ENCODE results near the gene NCAPH2.

NCAPH2 gene

DNA sequence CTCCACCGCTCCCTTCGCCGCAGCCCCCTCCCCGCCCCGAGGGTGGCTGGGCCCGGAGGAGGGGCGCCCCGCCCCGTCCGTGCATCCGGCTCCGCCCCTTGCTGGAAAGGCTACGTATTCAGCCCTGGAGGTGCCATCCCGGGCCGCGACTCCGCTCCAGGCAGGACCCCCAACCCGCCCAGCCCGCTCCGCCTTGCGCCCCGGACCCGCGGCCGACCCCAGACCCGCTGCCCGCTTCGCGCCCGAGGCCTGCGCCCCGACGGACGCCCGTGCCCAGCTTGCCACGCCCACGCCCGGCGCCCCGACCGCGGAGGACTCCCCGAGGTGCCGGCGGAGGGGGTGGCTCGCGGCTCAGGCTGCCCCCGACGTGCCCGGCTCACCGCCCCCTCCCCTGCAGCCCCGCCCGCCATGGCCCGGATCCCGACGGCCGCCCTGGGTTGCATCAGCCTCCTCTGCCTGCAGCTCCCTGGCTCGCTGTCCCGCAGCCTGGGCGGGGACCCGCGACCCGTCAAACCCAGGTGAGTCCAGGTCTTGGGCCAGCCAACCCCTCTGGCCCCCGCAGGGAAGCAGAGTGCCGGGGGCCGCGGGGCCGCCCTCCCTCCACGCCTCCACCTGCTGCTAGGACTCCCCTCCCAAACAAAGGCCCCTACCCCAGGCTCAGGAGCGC, 26.5 kb upstream of the NCAPH2 start, which contains the start of gene ADM2:
ADM2 (plus strand) TSS at position 104 of the 667 bp plus-strand sequence; CDS start at position 409, 305 bp downstream.
- ATAC-seq (replicated peaks) (peak; percentile 73 to 76), DNase-seq (no peak)
- Mint-ChIP-seq H3K36me3 (no peaks in the 10 kb centered on the region), H3K4me3 (peak within 1 kb of the TSS; percentile 73 to 78), H3K27me3 (peaks cover 9 to 15% of the 10 kb centered on the region in 2 donors), H3K4me1 (peaks cover 12 to 14% of the 10 kb centered on the region in 2 donors), H3K27ac (peak within 1 kb of the TSS; percentile 56), H3K9me3 (no peaks in the 10 kb centered on the region)

DNA sequence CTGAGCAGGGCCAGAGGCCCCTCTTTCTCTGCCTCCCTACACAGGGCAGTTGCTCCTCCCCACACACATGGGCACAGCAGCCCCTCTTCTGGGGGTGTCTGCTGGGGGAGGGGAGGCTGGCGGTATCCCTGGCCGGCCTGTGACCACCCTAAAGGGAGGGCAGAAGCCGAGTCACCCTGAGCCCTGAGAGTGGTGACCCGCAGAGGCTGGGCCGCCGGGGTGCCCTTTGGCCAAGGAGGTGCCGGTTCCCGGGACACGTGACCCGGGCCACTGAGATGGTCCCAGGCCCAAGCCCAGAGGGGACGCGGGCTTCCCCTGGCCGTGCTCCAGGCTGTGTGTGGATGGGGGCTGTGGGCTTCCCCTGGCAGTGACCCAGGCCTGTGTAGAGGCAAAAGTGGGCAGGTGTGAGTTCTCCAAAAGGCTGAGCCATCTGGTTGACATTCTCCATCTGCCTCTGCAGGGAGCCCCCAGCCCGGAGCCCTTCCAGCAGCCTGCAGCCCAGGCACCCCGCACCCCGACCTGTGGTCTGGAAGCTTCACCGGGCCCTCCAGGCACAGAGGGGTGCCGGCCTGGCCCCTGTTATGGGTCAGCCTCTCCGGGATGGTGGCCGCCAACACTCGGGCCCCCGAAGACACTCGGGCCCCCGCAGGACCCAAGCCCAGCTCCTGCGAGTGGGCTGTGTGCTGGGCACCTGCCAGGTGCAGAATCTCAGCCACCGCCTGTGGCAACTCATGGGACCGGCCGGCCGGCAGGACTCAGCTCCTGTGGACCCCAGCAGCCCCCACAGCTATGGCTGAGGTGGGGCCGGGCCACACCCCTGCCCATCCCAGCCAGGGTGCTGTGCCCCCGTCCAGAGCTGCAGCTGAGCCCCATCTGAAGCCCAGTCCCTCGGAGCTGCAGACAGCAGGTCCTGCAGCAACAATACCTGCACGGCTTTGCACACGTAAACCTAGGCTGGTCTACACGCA, 25.6 kb upstream of the NCAPH2 start:
- H3K27ac Mint-ChIP-seq, result peak overlapping the region; percentile 56
- DNase-seq (no peak), ATAC-seq (replicated peaks) (peak; percentile 9 to 10)
- no peaks in the 10 kb centered on the region for H3K36me3 Mint-ChIP-seq
- peaks cover 5 to 11% of the 10 kb centered on the region in 2 donors for H3K4me1 Mint-ChIP-seq
- H3K27me3 Mint-ChIP-seq, result peaks cover 9 to 15% of the 10 kb centered on the region in 2 donors
- H3K9me3 Mint-ChIP-seq, result no peaks in the 10 kb centered on the region
- peak overlapping the region; percentile 73 to 78 for H3K4me3 Mint-ChIP-seq

DNA sequence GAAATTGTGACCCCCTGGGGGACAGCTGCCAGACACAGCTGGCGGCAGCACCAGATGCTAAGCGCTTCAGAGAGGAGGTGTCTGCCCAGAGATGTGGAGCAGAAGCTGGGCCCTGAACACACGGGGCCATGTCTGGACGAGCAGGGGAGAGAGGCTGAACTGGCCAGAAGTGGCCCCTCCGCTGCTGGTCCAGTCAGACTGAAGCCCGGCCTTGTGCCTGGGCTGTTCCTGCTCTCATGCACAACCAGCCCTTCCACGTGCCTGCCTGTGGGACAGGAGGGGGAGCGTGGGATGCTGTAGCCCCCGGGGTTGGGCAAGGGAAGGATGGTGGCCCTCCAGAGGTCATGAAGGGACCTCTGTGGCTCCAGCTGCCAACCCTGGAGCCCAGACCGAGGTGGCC, 24.9 kb upstream of the NCAPH2 start:
- peaks cover 5 to 11% of the 10 kb centered on the region in 2 donors for H3K4me1 Mint-ChIP-seq
- ATAC-seq (replicated peaks) (no peak), DNase-seq (no peak)
- H3K36me3 Mint-ChIP-seq, result no peaks in the 10 kb centered on the region
- peak overlapping the region in 1 of 2 donors; percentile 16 for H3K4me3 Mint-ChIP-seq
- peaks cover 9 to 15% of the 10 kb centered on the region in 2 donors for H3K27me3 Mint-ChIP-seq
- no peaks in the 10 kb centered on the region for H3K9me3 Mint-ChIP-seq
- H3K27ac Mint-ChIP-seq, result peak overlapping the region; percentile 14

DNA sequence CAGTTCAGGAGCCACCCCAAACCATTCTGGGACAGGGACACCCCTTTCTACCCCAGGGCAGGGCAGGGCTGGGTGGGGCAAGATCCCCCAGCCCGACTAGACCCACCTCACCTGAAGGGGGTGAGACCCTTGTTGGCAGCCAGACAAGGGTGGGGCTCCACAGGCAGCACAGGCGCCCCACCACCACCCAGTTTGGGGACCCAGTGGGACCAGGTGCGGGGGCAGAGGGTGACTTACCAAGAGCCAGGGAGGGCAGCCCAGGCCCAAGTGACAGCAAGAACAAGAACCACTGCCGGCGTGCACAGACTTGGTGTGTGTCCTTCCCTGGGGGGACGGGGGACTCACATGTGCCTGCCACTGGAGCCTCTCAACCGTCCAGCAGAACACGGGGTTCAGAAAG, 24.5 kb upstream of the NCAPH2 start:
- ATAC-seq (replicated peaks) (no peak), DNase-seq (no peak)
- Mint-ChIP-seq H3K36me3 (no peaks in the 10 kb centered on the region), H3K27ac (no peak overlapping the region), H3K27me3 (peaks cover 8 to 15% of the 10 kb centered on the region in 2 donors), H3K4me1 (peaks cover 5 to 11% of the 10 kb centered on the region in 2 donors), H3K4me3 (no peak overlapping the region), H3K9me3 (no peaks in the 10 kb centered on the region)

DNA sequence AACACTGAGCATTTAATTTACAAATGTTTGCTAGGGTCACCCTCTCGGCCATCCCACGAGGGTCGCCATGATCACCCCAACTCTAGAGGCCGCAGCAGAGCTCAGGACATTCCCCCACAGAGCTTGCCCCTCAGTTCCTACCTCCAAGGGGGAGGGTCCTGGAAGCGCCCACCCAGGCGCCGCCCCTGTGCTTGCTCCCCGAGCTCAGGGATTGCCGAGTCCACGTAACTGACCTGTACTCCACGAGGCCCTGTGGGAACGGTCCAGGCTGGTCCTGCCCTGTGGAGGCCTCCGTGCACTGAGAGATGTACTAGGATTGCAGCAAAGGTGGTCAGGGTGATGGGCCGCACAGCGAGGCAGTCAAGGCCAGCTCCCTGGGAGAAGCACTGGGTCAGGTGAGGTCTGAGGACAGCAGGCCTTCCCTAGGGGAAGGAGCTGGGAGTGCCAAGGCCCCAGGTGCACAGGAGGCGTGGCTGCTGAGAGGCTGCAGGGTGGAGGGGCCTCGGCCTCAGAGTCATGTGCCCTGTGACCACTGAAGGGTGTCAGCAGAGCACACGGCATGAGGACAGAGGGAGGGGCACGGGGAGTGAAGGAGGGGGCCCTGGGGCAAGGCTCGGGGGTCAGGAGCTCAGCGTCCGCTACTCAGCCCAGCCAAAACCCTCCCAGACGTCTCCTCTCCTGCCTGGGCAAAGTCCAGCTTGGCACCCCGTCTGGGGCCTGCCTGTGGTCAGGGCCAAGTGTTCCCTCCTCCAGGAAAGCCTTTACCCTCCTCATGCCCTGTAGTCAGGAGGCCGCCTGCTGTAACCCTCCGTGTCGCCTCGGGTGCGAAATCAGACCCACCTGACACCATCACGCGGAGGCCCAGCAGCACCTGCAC, 23.8 kb upstream of the NCAPH2 start:
- Mint-ChIP-seq H3K36me3 (no peaks in the 10 kb centered on the region), H3K4me3 (no peak overlapping the region), H3K27ac (no peak overlapping the region)

DNA sequence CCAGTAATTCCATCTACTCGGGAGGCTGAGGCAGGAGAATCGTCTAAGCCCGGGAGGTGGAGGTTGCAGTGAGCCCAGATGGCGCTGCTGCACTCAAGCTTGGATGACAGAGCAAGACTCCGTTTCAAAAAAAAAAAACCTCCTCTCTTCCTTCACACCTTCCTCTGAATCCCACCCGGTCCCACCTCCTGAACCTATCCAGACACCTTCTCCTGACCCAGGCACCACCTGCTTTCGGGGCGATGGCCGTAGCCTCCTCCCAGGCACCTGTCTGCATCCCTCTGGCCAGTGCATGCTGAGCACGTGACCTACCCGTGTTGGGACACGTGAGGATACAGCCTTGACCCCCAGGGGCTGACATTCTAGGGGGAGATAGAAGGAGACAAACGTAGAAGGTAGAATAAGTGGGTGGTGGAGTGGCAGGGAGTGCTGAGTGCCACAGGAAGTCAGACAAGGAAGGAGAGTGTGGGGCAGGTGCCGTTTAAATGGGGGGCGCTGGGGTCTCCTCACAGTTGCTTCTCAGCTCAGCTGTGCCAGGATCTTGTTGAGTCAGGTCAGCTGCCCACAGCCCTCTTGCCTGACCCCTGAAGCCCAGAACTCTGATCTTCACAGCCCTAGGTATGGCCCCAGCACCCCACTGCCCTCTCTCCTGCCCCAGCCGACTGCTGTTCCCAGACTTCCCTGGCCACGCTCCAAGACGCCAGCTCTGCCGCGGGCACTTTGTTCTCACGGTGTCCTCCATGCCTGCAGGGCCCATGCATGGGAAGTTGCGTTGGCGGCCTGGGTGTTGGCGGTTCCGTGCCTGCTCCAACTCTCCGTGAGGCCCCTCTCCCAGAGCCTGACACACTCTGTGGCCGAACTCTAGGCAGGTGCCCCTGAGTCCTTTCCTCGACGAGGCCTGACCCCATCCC, 22.5 kb upstream of the NCAPH2 start:
- Mint-ChIP-seq H3K9me3 (no peaks in the 10 kb centered on the region), H3K4me3 (no peak overlapping the region), H3K27ac (no peak overlapping the region), H3K27me3 (peaks cover under 1 to 4% of the 10 kb centered on the region in 2 donors), H3K36me3 (no peaks in the 10 kb centered on the region), H3K4me1 (peaks cover 7% of the 10 kb centered on the region in 2 donors)
- ATAC-seq (replicated peaks), result no peak
- no peak for DNase-seq

More for the DNA sequence above, 23.8 kb upstream of the NCAPH2 start:
- no peak for DNase-seq
- ATAC-seq (replicated peaks), result no peak
- peaks cover 5 to 15% of the 10 kb centered on the region in 2 donors for H3K27me3 Mint-ChIP-seq
- H3K9me3 Mint-ChIP-seq, result no peaks in the 10 kb centered on the region
- H3K4me1 Mint-ChIP-seq, result peaks cover 5 to 11% of the 10 kb centered on the region in 2 donors

DNA sequence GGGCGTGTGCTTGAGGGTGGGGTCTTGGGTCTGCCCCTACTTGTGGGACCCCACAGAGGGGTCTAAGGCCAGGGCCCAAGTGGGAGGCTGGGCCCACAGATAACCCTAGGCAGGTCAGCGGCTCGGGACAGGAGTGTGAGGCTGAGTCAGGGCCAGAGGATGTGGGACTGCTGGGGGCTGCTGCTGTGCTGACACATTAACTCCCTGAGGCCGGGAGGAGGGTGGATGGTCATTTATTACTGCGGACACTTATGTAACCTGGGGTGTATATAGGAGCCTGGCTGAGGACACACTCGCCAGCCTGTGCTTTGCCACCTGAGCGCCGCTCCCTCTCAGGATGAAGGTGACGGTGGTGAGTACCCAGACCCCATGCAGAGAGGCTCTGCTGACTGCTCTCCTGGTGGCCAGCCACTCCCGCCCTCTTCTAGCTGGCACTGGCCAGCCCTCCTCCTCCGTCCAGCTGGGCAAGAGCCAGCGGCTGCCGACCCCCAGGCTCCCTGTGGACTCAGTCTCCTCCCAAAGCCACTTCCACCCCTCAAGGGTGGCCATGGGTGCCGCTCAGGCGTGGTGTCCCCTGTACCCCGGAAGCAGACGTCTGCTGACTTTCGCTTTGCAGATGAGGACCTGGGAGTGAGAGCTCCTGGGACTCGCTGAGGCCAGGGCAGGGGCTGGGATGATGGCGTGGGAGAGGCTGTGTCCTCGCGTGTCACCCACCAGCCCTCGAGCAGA, 21.3 kb upstream of the NCAPH2 start, which contains the start of gene MIOX:
MIOX (plus strand) TSS at position 299 of the 729 bp plus-strand sequence; CDS start at position 338, 39 bp downstream.
- no peaks in the 10 kb centered on the region for H3K36me3 Mint-ChIP-seq
- H3K27ac Mint-ChIP-seq, result no peak within 1 kb of the TSS
- no peak for DNase-seq
- H3K4me3 Mint-ChIP-seq, result no peak within 1 kb of the TSS
- ATAC-seq (replicated peaks), result no peak
- H3K27me3 Mint-ChIP-seq, result no peaks in the 10 kb centered on the region
- peaks cover 14 to 15% of the 10 kb centered on the region in 2 donors for H3K4me1 Mint-ChIP-seq
- no peaks in the 10 kb centered on the region for H3K9me3 Mint-ChIP-seq

DNA sequence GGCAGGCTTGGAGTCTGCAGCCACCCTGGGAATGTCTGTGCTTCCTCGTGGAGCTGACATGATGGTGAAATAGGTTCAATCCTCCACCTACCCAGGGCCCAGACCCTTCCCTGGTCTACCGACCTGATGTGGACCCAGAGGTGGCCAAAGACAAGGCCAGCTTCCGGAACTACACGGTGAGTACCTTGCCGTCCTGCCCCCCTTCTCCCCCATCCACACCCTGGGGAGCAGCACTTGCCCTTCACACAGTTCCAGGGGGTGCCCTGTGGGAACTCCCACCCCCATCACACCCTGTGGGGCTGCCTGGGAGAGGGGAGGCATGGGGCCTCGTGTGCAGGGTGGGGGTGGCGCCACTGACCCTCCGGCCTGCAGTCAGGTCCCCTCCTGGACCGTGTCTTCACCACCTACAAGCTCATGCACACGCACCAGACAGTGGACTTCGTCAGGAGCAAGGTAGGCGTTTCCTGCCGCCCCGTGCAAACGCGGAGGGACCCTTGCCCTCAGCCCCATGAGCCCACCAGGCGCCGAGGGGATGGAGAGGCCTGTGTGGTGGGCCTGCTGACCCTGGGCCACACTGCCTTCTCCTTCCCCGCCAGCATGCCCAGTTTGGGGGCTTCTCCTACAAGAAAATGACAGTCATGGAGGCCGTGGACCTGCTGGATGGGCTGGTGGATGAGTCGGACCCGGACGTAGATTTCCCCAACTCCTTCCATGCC, 20.6 kb upstream of the NCAPH2 start:
- Mint-ChIP-seq H3K27ac (no peak overlapping the region), H3K4me3 (no peak overlapping the region), H3K36me3 (no peaks in the 10 kb centered on the region), H3K27me3 (no peaks in the 10 kb centered on the region), H3K4me1 (peaks cover 9 to 12% of the 10 kb centered on the region in 2 donors), H3K9me3 (no peaks in the 10 kb centered on the region)
- DNase-seq (no peak), ATAC-seq (replicated peaks) (no peak)

DNA sequence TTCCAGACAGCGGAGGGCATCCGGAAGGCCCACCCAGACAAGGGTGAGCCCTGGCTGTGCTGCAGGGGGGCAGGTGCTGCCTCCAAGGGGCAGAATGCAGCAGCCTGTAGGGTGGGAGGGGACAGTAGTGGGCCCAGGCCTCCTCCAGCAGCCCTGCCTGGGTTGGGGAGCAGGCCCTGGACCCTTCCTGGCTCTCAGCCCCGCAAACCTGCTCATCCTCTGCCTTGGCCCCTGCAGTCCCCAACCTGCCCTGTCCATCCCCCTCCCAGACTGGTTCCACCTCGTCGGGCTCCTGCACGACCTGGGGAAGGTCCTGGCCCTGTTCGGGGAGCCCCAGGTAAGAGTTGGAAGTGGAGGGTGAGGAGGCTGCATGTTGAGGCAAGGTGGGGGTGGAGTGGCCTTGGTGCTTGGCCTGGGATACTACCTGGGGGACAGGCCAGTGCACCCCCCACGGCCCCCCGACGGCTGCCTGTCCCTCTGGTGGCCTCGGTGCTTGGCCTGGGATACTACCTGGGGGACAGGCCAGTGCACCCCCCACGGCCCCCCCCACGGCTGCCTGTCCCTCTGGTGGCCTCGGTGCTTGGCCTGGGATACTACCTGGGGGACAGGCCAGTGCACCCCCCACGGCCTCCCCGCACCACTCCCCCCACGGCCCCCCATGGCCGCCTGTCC, 19.9 kb upstream of the NCAPH2 start:
- H3K9me3 Mint-ChIP-seq, result no peaks in the 10 kb centered on the region
- DNase-seq (no peak), ATAC-seq (replicated peaks) (no peak)
- no peak overlapping the region for H3K27ac Mint-ChIP-seq
- no peaks in the 10 kb centered on the region for H3K27me3 Mint-ChIP-seq
- H3K4me3 Mint-ChIP-seq, result no peak overlapping the region
- no peaks in the 10 kb centered on the region for H3K36me3 Mint-ChIP-seq
- peaks cover 9 to 12% of the 10 kb centered on the region in 2 donors for H3K4me1 Mint-ChIP-seq

DNA sequence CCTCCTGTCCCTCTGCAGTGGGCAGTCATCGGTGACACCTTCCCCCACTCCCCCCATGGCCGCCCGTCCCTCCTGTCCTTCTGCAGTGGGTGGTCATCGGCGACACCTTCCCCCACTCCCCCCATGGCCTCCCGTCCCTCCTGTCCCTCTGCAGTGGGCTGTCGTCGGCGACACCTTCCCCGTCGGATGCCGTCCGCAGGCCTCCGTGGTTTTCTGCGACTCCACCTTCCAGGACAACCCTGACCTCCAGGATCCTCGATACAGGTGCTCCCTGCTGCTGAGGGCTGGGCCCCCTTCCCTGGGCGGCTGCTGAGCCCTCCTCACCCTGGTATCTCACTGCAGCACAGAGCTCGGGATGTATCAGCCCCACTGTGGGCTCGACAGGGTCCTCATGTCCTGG, 19.1 kb upstream of the NCAPH2 start:
- Mint-ChIP-seq H3K27me3 (no peaks in the 10 kb centered on the region), H3K36me3 (no peaks in the 10 kb centered on the region), H3K4me1 (peaks cover 9 to 12% of the 10 kb centered on the region in 2 donors), H3K27ac (no peak overlapping the region), H3K9me3 (no peaks in the 10 kb centered on the region), H3K4me3 (no peak overlapping the region)
- no peak for DNase-seq
- no peak for ATAC-seq (replicated peaks)

DNA sequence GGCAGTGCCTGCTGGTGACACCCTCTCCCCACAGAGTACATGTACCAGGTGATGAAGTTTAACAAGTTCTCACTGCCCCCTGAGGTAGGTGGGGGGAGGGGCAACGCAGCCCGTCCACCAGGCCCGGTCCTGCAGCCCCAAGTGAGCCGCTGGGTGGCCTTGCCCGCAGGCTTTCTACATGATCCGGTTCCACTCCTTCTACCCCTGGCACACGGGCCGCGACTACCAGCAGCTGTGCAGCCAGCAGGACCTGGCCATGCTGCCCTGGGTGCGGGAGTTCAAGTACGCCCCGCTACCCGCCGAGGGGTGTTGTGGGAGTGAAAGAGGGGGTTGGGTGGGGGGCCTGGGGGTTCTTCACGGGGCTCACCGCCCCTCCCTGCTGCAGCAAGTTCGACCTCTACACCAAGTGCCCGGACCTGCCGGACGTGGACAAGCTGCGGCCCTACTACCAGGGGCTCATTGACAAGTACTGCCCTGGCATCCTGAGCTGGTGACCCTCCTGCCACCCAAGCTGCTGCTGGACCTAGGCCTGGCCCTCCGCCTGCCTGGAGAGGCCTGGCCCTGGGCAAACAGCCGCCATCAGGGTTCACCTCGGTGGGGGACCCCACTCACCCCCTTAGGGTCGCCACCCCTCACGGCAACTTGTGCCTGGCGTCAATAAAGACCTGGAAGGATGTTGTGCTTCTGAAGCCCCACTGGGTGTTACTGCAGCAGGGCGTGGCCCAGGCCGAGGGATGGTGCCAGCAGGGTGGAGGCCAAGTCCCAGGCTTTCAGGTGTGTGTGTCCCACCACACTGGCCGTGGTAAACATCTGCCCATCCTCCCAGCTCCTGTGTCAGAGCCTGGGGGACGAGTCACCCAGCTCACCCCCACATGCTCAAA, 18.4 kb upstream of the NCAPH2 start:
- Mint-ChIP-seq H3K36me3 (no peaks in the 10 kb centered on the region), H3K4me3 (no peak overlapping the region), H3K9me3 (no peaks in the 10 kb centered on the region), H3K27ac (no peak overlapping the region), H3K27me3 (no peaks in the 10 kb centered on the region), H3K4me1 (peaks cover 9% of the 10 kb centered on the region in 2 donors)
- DNase-seq (no peak), ATAC-seq (replicated peaks) (no peak)

All from stimulated activated naive B cell treated with anti-CD40 and anti-IgM and Interleukin-4, amounts not matched to agents 10 μg/mL and 1 μg/mL and 100 μg/mL, for 72 hours (primary cell).